Suprapubic skin (tissue), 4 donors: Measurements from ENCODE around the gene FECH. TPM values are rescaled to one million over a fixed set of nuclear protein-coding genes. Genes with fewer than 3 reads are reported as not detected.

Experiments used
- DNase-seq, 2 donors: peaks; one replicate each; pipeline ENCODE4 v3.0.0-alpha.2; 2019; ENCODE audit warnings: low spot score in 2 of 2
- H3K27ac ChIP-seq: fragments of 200-600 bp; sonication (generic); one replicate; pipeline ENCODE4 v1.5.1; 2019
- H3K27me3 ChIP-seq: fragments of 200-600 bp; sonication (generic); one replicate; pipeline ENCODE4 v1.5.1; 2019
- H3K36me3 ChIP-seq: fragments of 200-600 bp; sonication (generic); one replicate; pipeline ENCODE4 v1.5.1; 2019
- H3K4me1 ChIP-seq: fragments of 200-600 bp; sonication (generic); one replicate; pipeline ENCODE4 v1.5.1; 2019
- H3K4me3 ChIP-seq: fragments of 200-600 bp; sonication (generic); one replicate; pipeline ENCODE4 v1.5.1; 2019; ENCODE audit warnings: mild to moderate bottlenecking
- H3K9me3 ChIP-seq: fragments of 200-600 bp; sonication (generic); one replicate; pipeline ENCODE4 v1.5.1; 2019
- EP300 ChIP-seq: sonication (generic); formaldehyde crosslinking; IDR thresholded peaks from one replicate; pipeline ENCODE4 v1.6.1; 2017; ENCODE audit warnings: antibody characterized with exemption
- POLR2A ChIP-seq, 2 donors: fragments of 450-650 bp; IDR thresholded peaks; one replicate each; pipeline ENCODE4 v1.6.1; 2017; ENCODE audit warnings: antibody characterized with exemption in 2 of 2, mild to moderate bottlenecking in 2 of 2, moderate library complexity in 2 of 2
- POLR2AphosphoS5 ChIP-seq, 3 donors: sonication (generic); formaldehyde crosslinking; IDR thresholded peaks; one replicate each; pipeline ENCODE4 v1.6.1; 2017; ENCODE audit warnings: antibody characterized with exemption in 3 of 3
- WGBS: methylation state at CpG from one replicate; pipeline ENCODE4 v1.1.5; 2018; 5-methylcytosine and 5-hydroxymethylcytosine counted together
- total RNA-seq, 4 donors: library from RNA; depleted of rRNA; stranded (reverse); fragments of >200 nt; gene quantifications; one replicate each; pipeline ENCODE4 v1.1.0, GENCODE V29; 2016
- TF ChIP-seq, protein P1 (sequence below), 2 donors: fragments of 200-600 bp in 1 of 2; fragments of 450-650 bp in 1 of 2; sonication (generic) in 1 of 2; IDR thresholded peaks; one replicate each; pipeline ENCODE4 v1.5.1; 2016 to 2019; ENCODE audit warnings: antibody characterized with exemption in 2 of 2, mild to moderate bottlenecking in 1 of 2, moderate library complexity in 1 of 2

The FECH gene
- total RNA-seq, 4 donors from 2014 or later: 22.8 to 40.8 (median 29.2) TPM

DNA sequence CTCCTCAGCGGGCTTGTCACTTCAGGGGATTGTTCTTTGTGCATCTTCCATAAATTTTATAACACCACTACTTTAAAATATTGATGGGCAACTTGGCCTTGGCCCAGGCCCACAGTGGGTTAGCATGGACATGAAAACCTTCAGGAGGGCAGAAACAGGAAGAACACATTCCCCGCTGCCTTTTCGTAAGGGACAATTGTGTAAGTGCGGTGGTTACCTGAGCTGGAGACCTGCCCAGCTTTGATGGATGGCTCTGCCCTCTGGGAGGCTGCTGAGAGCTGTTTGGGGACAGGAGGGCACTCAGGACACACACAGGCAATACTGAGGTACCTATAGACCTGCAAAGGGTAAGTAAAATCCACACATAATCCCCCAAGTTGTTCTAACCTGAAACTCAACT lies 46.8 kb downstream of the FECH start:
- no peak overlapping the region for H3K27ac ChIP-seq
- H3K4me1 ChIP-seq: no peaks in the 10 kb centered on the region
- DNase-seq: no peak
- TF ChIP-seq EP300 (no peak), POLR2AphosphoS5 (IDR thresholded peaks at IDR 0.05) (no peak), POLR2A (IDR thresholded peaks at IDR 0.05) (no peak)
- TF ChIP-seq, protein P1, sequence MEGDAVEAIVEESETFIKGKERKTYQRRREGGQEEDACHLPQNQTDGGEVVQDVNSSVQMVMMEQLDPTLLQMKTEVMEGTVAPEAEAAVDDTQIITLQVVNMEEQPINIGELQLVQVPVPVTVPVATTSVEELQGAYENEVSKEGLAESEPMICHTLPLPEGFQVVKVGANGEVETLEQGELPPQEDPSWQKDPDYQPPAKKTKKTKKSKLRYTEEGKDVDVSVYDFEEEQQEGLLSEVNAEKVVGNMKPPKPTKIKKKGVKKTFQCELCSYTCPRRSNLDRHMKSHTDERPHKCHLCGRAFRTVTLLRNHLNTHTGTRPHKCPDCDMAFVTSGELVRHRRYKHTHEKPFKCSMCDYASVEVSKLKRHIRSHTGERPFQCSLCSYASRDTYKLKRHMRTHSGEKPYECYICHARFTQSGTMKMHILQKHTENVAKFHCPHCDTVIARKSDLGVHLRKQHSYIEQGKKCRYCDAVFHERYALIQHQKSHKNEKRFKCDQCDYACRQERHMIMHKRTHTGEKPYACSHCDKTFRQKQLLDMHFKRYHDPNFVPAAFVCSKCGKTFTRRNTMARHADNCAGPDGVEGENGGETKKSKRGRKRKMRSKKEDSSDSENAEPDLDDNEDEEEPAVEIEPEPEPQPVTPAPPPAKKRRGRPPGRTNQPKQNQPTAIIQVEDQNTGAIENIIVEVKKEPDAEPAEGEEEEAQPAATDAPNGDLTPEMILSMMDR (IDR thresholded peaks at IDR 0.05): no peak
- no peak overlapping the region for H3K4me3 ChIP-seq
- no peaks in the 10 kb centered on the region for H3K36me3 ChIP-seq
- 81% methylated on average over 4 of the region's 4 CpGs for WGBS
- no peaks in the 10 kb centered on the region for H3K9me3 ChIP-seq
- no peaks in the 10 kb centered on the region for H3K27me3 ChIP-seq

DNA sequence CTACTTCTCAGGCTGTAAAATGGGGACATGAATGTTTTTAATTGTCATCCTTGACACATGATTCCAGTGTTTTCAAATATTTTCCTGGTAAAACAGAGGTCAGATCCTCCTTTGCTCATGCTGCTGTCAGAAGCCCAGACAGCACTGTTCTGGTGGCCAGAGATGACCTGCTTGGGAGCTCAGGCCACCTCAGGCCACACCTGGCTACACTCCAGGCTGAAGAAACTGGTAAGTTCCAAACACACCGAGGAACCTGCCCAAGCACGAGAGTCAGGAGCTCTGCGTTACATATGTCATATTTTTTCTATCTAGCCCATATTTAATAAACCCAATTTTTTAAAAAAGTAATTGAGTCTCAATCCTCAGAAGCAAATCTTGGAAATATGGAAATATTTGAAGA lies 47.9 kb downstream of the FECH start:
- Histone ChIP-seq H3K4me1 (no peaks in the 10 kb centered on the region), H3K27ac (no peak overlapping the region), H3K36me3 (no peaks in the 10 kb centered on the region), H3K4me3 (no peak overlapping the region), H3K27me3 (no peaks in the 10 kb centered on the region), H3K9me3 (no peaks in the 10 kb centered on the region)
- DNase-seq: no peak
- WGBS: 89% methylated on average over 3 of the region's 3 CpGs
- TF ChIP-seq POLR2A (IDR thresholded peaks at IDR 0.05): no peak
- no peak for TF ChIP-seq EP300
- TF ChIP-seq, protein P1 (IDR thresholded peaks at IDR 0.05): no peak
- TF ChIP-seq POLR2AphosphoS5 (IDR thresholded peaks at IDR 0.05): no peak

DNA sequence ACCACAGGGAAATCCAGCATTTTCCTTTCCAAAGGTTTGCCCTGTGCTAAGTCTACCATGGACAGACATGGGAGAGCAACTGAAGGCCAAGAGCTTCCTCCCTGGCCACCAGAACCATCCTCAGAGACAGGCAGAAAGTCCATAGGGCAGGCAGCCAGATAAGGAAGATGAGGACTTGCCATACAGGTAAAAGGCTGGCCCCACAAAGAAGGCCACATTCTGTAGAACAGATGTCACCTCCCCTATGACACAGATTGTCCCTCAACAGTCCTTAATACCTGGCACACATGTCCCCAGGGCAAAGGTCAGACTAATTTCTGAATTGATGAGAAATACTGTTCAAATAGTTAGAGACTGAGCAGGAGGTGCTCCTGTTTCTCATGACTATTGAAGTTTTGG lies 52.0 kb downstream of the FECH start:
- no peak for DNase-seq

DNA sequence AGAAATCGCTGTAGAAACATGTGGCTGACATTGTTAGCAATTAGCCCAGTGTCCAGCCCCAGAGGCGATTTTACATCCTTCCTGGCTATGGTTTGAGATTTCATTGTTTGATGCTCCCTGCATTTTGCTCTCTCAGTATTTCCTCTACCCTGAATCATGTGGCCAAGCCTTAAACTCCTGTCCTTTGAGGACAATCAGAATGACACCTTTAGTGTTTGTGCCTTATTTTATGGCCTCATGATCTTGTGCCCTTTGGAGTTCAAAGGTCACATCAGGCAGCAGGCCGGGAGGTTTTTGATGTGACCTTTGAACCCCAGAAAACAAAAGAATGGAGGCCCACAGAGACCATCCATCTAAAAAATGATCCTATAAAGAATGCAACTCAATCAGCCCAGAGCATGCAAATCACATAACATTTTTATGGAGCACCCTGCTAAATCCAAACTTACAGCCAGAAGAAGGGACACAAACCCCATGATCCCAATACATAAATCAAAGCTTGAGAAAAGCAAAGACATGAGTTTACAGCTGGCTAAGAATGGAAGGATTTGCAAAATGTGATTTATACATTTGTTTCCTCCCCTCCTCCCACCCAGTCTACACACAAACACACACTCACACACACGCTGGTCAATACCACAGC lies 52.5 kb downstream of the FECH start:
- 53% methylated on average over 4 of the region's 4 CpGs for WGBS
- no peaks in the 10 kb centered on the region for H3K36me3 ChIP-seq
- no peak for DNase-seq
- no peak overlapping the region for H3K27ac ChIP-seq
- TF ChIP-seq POLR2A (IDR thresholded peaks at IDR 0.05) (no peak), POLR2AphosphoS5 (IDR thresholded peaks at IDR 0.05) (no peak), EP300 (no peak)
- TF ChIP-seq, protein P1 (IDR thresholded peaks at IDR 0.05): no peak
- no peaks in the 10 kb centered on the region for H3K9me3 ChIP-seq
- no peaks in the 10 kb centered on the region for H3K4me1 ChIP-seq
- H3K27me3 ChIP-seq: no peaks in the 10 kb centered on the region
- no peak overlapping the region for H3K4me3 ChIP-seq

More for the DNA sequence above, 52.0 kb downstream of the FECH start:
- Histone ChIP-seq H3K4me1 (no peaks in the 10 kb centered on the region), H3K27me3 (no peaks in the 10 kb centered on the region), H3K9me3 (no peaks in the 10 kb centered on the region), H3K4me3 (no peak overlapping the region), H3K27ac (no peak overlapping the region), H3K36me3 (no peaks in the 10 kb centered on the region)
- TF ChIP-seq POLR2A (IDR thresholded peaks at IDR 0.05) (no peak), POLR2AphosphoS5 (IDR thresholded peaks at IDR 0.05) (no peak), EP300 (no peak)
- TF ChIP-seq, protein P1 (IDR thresholded peaks at IDR 0.05): no peak

DNA sequence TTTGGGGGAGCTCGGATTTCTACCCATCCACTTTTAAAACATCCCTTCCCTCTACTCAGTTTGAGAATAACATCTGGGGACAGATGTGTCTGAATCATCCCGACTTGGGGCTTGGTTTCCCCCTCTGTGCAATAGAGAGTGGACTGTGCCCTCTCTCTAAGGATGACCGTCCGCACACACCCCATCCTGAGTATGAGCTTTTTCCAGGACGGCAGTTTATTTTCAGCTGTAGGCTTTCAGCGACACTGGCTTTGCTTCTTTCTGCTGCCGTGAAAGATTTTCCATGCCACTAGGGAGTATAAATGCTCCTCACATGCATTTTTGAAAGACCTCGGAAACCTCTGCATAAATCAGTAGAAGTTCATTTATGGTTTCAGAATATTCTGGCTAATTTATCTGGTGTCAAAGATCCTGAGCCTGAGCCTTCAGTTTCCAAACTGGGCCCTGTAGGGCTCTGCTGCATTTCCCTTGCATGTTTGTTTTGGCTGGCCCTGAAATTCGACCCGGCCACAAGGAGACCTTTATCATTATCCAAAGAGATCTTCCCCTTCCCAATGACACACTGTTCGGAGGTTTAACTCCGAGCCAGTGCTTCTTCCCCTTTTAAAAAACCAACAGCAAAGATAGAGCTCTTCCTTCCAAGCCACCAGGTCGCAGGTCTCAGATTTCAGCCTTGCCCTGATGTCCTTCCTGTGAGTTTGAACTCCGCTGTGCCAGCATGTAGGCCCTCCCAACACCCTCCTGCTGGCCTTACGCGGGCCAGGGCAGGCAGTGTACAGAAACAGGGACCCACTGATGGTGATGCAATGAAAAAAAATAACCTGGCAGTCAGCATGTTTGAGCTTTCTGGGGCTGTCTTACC lies 53.3 kb downstream of the FECH start:
- WGBS: 32% methylated on average over 16 of the region's 16 CpGs
- no peaks in the 10 kb centered on the region for H3K9me3 ChIP-seq
- no peaks in the 10 kb centered on the region for H3K4me1 ChIP-seq
- TF ChIP-seq POLR2AphosphoS5 (IDR thresholded peaks at IDR 0.05) (no peak), EP300 (no peak), POLR2A (IDR thresholded peaks at IDR 0.05) (no peak)
- TF ChIP-seq, protein P1 (IDR thresholded peaks at IDR 0.05): no peak
- no peak for DNase-seq
- no peak overlapping the region for H3K27ac ChIP-seq
- no peak overlapping the region for H3K4me3 ChIP-seq
- H3K27me3 ChIP-seq: no peaks in the 10 kb centered on the region
- H3K36me3 ChIP-seq: no peaks in the 10 kb centered on the region
